Sigmoid colon (tissue), 7 donors: Measurements from ENCODE around the gene EMID1. TPM values are rescaled to one million over a fixed set of nuclear protein-coding genes. Genes with fewer than 3 reads are reported as not detected.
"Not testable (repeated sequence)": the region's sequence is repeated elsewhere in the genome, so short reads cannot be mapped to it uniquely, and the experiment has no call there.

Experiments
- DNase-seq: peaks from one replicate; pipeline ENCODE4 v3.0.0-alpha.2; 2019
- H3K27ac ChIP-seq, 4 donors: fragments of 200-600 bp; sonication (generic); one replicate each; pipeline ENCODE4 v1.5.1; 2016 to 2019; ENCODE audit warnings: mild to moderate bottlenecking in 1 of 4
- H3K27me3 ChIP-seq, 3 donors: fragments of 200-600 bp; sonication (generic); one replicate each; pipeline ENCODE4 v1.5.1; 2019; ENCODE audit warnings: mild to moderate bottlenecking in 1 of 3
- H3K36me3 ChIP-seq, 4 donors: fragments of 200-600 bp; sonication (generic); one replicate each; pipeline ENCODE4 v1.5.1; 2016 to 2019
- H3K4me1 ChIP-seq, 4 donors: fragments of 200-600 bp; sonication (generic); one replicate each; pipeline ENCODE4 v1.5.1; 2017 to 2019
- H3K4me3 ChIP-seq, 4 donors: fragments of 200-600 bp; sonication (generic); one replicate each; pipeline ENCODE4 v1.5.1; 2017 to 2019; ENCODE audit warnings: mild to moderate bottlenecking in 2 of 4, moderate library complexity in 1 of 4
- H3K9me3 ChIP-seq, 4 donors: fragments of 200-600 bp in 3 of 4; sonication (generic) in 3 of 4; one replicate each; pipeline versions ENCODE4 v1.5.1 to v1.6.1; 2013 to 2019
- CTCF ChIP-seq, 4 experiments: fragments of 450-650 bp in 3 of 4; fragments of 200-600 bp in 1 of 4; IDR thresholded peaks; one replicate each; pipeline ENCODE4 v1.5.1; 2016 to 2019; ENCODE audit warnings: antibody characterized with exemption in 4 of 4, mild to moderate bottlenecking in 3 of 4, moderate library complexity in 2 of 4
- EP300 ChIP-seq, 4 donors: sonication (generic); formaldehyde crosslinking; IDR thresholded peaks; one replicate each; pipeline ENCODE4 v1.6.1; 2017; ENCODE audit warnings: antibody characterized with exemption in 4 of 4
- POLR2A ChIP-seq, 2 donors: fragments of 450-650 bp; IDR thresholded peaks; one replicate each; pipeline ENCODE4 v1.6.1; 2016; ENCODE audit warnings: antibody characterized with exemption in 2 of 2, mild to moderate bottlenecking in 2 of 2, moderate library complexity in 2 of 2
- POLR2AphosphoS5 ChIP-seq, 4 donors: sonication (generic); formaldehyde crosslinking; IDR thresholded peaks; one replicate each; pipeline ENCODE4 v1.6.1; 2017; ENCODE audit warnings: antibody characterized with exemption in 4 of 4
- WGBS, 2 donors: extraction: QIAGEN DNeasy Blood & Tissue Kit; methylation state at CpG; one replicate each; pipeline ENCODE4 v1.1.7; 2013; 5-methylcytosine and 5-hydroxymethylcytosine counted together
- intact Hi-C: fragments of 100-400 bp; cut with DNase I; formaldehyde crosslinking; loops from one replicate; pipeline ENCODE4 v1.15.1; 2023
- polyA plus RNA-seq, 3 donors: library from polyadenylated mRNA; stranded (reverse); fragments of 200-250 nt; gene quantifications; one replicate each; pipeline ENCODE4 v1.2.3, GENCODE V29; 2013
- total RNA-seq, 4 donors: library from RNA; depleted of rRNA; stranded (reverse); fragments of >200 nt; gene quantifications; one replicate each; pipeline ENCODE4 v1.1.0, GENCODE V29; 2016
- donor health status: healthy with polysubstance abuse.
- donor health status: Bipolar disorder and iron deficiency.
- donor health status: healthy.

Gene EMID1
- total and polyA plus RNA-seq, 7 donors, result 0.27 to 5.9 (median 3.2) TPM

GRCh38 chr22:29243874-29244446 lies 38.3 kb downstream of the EMID1 start:
- TF ChIP-seq POLR2AphosphoS5 (IDR thresholded peaks at IDR 0.05), result no peak
- no peak for TF ChIP-seq POLR2A (IDR thresholded peaks at IDR 0.05)
- no peak for TF ChIP-seq EP300 (IDR thresholded peaks at IDR 0.05)
- no peak for TF ChIP-seq CTCF (IDR thresholded peaks at IDR 0.05)
- intact Hi-C loops, result loop anchor here (2.0 to 10.0 kb wide), 2 partner anchors 37 to 169 kb away; partner anchors contain the start of gene KREMEN1
- H3K4me1 ChIP-seq, result no peaks in the 10 kb centered on the region
- 80 to 83% methylated on average over 11 of the region's 11 CpGs for WGBS, 2 donors
- H3K4me3 ChIP-seq, result no peak overlapping the region
- no peaks in the 10 kb centered on the region for H3K27me3 ChIP-seq
- no peak overlapping the region for H3K27ac ChIP-seq
- peaks cover 0 to 5% (median 0%) of the 10 kb centered on the region in 4 donors for H3K9me3 ChIP-seq
- DNase-seq, result peak; percentile 26
- no peaks in the 10 kb centered on the region for H3K36me3 ChIP-seq

GRCh38 chr22:29244785-29245625 lies 39.3 kb downstream of the EMID1 start:
- no peaks in the 10 kb centered on the region for H3K36me3 ChIP-seq
- peak; percentile 48 for DNase-seq
- no peak overlapping the region for H3K4me3 ChIP-seq
- no peak for TF ChIP-seq EP300 (IDR thresholded peaks at IDR 0.05)
- no peak for TF ChIP-seq POLR2AphosphoS5 (IDR thresholded peaks at IDR 0.05)
- no peak for TF ChIP-seq CTCF (IDR thresholded peaks at IDR 0.05)
- TF ChIP-seq POLR2A (IDR thresholded peaks at IDR 0.05), result no peak
- intact Hi-C loops, result loop anchor here (2.0 to 10.0 kb wide), 3 partner anchors 38 to 170 kb away; partner anchors contain the start of gene KREMEN1
- H3K27me3 ChIP-seq, result no peaks in the 10 kb centered on the region
- H3K27ac ChIP-seq, result no peak overlapping the region
- WGBS, 2 donors, result 72 to 82% methylated on average over 7 of the region's 7 CpGs
- H3K4me1 ChIP-seq, result no peaks in the 10 kb centered on the region
- no peaks in the 10 kb centered on the region for H3K9me3 ChIP-seq

GRCh38 chr22:29245626-29246385 lies 40.1 kb downstream of the EMID1 start:
- Histone ChIP-seq H3K9me3 (no peaks in the 10 kb centered on the region), H3K27ac (no peak overlapping the region), H3K27me3 (no peaks in the 10 kb centered on the region), H3K4me1 (no peaks in the 10 kb centered on the region), H3K36me3 (no peaks in the 10 kb centered on the region), H3K4me3 (no peak overlapping the region)
- 31 to 48% methylated on average over 11 of the region's 11 CpGs for WGBS, 2 donors
- intact Hi-C loops, result loop anchor here (2.0 to 10.0 kb wide), 3 partner anchors 39 to 171 kb away; partner anchors contain the start of gene KREMEN1
- TF ChIP-seq EP300 (IDR thresholded peaks at IDR 0.05) (no peak), CTCF (IDR thresholded peaks at IDR 0.05) (peak; percentile 84 to 98 (median 92)), POLR2AphosphoS5 (IDR thresholded peaks at IDR 0.05) (no peak), POLR2A (IDR thresholded peaks at IDR 0.05) (no peak)
- peak; percentile 88 for DNase-seq

- H3K4me3 ChIP-seq, H3K27ac ChIP-seq, H3K9me3 ChIP-seq, H3K4me1 ChIP-seq, H3K27me3 ChIP-seq, DNase-seq, H3K36me3 ChIP-seq: not testable (repeated sequence)
- WGBS, 2 donors, result 97% methylated on average over 10 of the region's 10 CpGs
- intact Hi-C loops, result loop anchor here (5.0 to 10.0 kb wide), 2 partner anchors 96 to 173 kb away; partner anchors contain the start of gene KREMEN1
Measured at GRCh38 chr22:29247891-29248290, 42.2 kb downstream of the EMID1 start.

- Histone ChIP-seq H3K27ac (no peak overlapping the region), H3K27me3 (no peaks in the 10 kb centered on the region), H3K4me1 (no peaks in the 10 kb centered on the region), H3K9me3 (no peaks in the 10 kb centered on the region), H3K4me3 (no peak overlapping the region), H3K36me3 (no peaks in the 10 kb centered on the region)
- intact Hi-C loops, result no loop called here
- TF ChIP-seq POLR2A (IDR thresholded peaks at IDR 0.05) (no peak), POLR2AphosphoS5 (IDR thresholded peaks at IDR 0.05) (no peak), EP300 (IDR thresholded peaks at IDR 0.05) (no peak)
- 89 to 95% methylated on average over 5 of the region's 5 CpGs for WGBS, 2 donors
- DNase-seq, result no peak
Measured at GRCh38 chr22:29251265-29251664, 45.6 kb downstream of the EMID1 start.
